Forelimb muscle (tissue), 1 donor: ENCODE data around the gene WIPI1. TPM values are rescaled to one million over a fixed set of nuclear protein-coding genes. Genes with fewer than 3 reads are reported as not detected.
"Not testable (repeated sequence)": the region's sequence is repeated elsewhere in the genome, so short reads cannot be mapped to it uniquely, and the experiment has no call there.

Source experiments
- DNase-seq: peaks from one replicate; pipeline ENCODE4 v3.0.0-alpha.2; 2013; ENCODE audit warnings: low read depth
- polyA plus RNA-seq: library from polyadenylated mRNA; unstranded; fragments of 120-200 nt; gene quantifications from one replicate; pipeline ENCODE4 v1.2.1, GENCODE V29; 2013; ENCODE audit not compliant: insufficient read length

Gene WIPI1
- polyA plus RNA-seq, 1 donor, result 39.9 TPM

DNA sequence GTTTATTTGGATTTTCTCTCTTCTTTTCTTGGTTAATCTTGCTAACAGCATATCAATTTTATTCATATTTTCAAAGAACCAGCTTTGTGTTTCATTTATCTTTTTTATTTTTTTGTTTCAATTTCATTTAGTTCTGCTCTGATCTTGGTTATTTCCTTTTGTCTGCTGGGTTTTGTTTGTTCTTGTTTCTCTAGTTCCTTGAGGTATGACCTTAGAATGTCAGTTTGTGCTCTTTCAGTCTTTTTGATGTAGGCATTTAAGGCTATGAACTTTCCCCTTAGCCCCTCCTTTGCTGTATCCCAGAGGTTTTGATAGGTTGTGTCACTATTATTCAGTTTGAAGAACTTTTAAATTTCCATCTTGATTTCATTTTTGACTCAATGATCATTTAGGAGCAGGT, 42.4 kb downstream of the WIPI1 start:
- not testable (repeated sequence) for DNase-seq

DNA sequence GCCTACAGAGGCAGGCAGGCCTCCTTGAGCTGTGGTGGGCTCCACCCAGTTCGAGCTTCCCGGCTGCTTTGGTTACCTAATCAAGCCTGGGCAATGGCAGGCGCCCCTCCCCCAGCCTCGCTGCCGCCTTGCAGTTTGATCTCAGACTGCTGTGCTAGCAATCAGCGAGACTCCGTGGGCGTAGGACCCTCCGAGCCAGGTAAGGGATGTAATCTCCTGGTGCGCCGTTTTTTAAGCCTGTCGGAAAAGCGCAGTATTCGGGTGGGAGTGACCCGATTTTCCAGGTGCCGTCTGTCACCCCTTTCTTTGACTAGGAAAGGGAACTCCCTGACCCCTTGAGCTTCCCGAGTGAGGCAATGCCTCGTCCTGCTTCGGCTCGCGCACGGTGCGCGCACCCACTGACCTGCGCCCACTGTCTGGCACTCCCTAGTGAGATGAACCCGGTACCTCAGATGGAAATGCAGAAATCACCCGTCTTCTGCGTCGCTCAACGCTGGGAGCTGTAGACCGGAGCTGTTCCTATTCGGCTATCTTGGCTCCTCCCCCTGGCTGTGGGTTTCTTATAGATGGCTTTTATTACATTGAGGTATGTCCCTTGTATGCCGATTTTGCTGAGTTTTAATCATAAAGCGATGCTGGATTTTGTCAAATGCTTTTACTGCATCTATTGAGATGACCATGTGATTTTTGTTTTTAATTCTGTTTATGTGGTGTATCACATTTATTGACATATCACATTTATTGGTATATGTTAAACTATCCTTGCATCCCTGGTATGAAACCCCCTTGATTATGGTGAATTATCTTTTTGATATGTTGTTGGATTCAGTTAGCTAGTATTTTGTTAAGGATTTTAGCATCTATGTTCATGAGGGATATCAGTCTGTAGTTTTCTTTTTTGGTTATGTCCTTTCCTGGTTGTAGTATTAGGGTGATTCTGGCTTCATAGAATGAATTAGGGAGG, 43.4 kb downstream of the WIPI1 start:
- DNase-seq, result not testable (repeated sequence)

DNA sequence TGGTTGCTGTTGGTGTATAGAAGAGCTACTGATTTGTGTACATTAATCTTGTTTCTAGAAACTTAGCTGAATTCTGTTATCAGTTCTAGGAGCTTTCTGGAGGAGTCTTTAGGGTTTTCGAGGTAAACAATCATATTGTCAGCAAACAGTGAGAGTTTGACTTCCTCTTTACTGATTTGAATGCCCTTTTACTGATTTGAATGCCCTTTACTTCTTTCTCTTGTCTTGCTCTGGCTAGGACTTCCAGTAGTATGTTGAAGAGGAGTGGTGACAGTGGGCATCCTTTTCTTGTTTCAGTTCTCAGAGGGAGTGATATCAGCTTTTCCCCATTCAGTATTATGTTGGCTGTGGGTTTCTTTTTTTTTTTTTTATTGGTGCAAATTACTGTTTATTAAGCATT, 49.6 kb downstream of the WIPI1 start:
- not testable (repeated sequence) for DNase-seq

DNA sequence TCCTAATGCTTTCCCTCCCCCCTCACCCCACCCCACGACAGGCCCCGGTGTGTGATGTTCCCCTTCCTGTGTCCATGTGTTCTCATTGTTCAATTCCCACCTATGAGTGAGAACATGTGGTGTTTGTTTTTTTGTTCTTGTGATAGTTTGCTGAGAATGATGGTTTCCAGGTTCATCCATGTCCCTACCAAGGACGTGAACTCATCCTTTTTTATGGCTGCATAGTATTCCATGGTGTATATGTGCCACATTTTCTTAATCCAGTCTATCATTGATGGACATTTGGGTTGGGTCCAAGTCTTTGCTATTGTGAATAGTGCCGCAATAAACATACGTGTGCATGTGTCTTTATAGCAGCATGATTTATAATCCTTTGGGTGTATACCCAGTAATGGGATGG, 53.5 kb downstream of the WIPI1 start:
- not testable (repeated sequence) for DNase-seq

DNA sequence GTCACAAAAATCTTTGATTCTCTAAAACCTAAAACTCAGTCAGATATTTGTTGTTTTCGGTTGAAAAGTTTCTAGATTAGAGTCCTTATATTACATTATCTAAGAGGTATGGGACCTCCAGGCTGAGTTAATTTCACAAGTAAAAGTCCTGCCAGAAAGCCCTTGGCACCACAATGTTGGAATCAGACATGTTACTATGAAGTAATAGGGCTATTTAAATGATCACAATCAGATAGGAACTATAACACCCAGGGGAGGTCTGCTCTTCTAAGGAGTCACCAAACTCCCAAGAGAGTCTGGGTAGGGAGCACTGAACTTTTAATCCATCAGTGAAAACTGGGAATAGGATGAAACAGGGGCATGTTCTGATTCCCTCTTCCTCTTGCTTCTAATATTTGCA, 54.2 kb downstream of the WIPI1 start:
- DNase-seq, result no peak

DNA sequence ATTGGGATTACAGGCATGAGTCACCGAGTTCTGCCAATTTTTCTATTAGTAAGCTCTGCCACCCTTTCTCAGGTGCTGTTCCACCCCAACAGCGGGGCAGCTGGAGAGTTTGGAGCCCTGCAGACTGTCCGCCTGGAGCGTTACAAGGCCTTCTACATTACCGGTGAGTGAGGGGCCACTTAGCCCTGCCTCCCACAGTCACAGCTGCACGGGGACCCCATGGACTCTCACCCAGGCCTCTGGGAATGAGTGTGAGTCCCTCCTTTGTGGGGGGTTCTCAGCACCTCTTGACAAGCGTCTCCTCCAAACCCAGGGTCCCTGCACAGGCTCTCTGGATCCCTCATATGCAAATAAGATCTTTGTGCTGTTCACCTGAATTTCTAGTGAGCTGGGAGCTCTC, 56.0 kb downstream of the WIPI1 start:
- DNase-seq, result no peak

DNA sequence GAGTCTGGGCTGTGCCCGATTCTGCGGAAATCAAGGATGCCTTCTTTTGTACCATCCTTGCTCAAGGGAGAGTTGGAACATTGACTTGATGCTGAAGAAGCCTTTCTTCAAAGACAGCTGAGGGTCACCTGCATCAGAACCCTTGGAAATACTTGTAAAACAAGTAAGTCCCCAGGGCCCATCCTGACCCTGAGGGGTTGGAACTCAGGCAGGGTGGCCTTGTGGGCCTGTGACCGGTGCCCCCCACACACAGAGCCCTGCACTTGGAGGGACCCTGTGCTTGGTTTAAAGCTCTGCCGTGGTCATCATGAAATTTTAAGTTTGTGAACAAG, 56.9 kb downstream of the WIPI1 start:
- no peak for DNase-seq

DNA sequence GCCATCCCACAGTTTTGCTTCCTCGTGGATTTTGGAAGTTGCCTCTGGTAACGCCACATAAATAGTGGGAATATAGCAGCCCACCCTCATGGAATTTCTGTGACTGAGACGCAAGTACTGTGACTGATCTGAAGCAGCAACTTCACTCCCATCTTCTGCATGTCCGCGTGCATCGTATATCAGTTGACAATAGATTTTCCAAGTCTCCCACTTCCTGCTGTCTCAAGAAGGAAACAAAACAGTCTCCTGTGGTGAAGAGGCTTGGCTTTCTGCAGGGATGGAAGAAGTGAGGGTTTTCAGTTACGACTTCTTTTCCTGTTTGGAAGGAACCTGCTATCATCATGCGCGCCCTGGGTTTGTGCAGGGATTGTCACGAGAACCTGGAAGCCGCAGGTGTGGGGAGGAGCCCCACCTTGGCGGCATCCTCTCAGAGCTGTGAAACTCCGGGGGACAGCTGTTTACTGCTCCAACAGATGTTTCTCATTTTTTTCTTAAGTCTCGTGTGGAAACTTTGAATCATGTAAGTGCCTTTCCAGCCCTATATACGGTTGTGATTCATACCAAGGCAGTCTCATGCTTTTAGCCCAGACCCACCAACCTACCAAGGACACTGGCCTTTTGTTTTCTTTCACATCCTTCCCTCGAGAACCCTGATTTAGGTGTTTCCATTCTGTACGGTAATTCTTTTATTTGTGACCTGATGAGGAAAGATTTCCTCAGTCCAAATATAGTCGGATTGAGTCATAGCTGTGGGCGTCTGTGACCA, 57.5 kb downstream of the WIPI1 start:
- DNase-seq, result peak; percentile 52

DNA sequence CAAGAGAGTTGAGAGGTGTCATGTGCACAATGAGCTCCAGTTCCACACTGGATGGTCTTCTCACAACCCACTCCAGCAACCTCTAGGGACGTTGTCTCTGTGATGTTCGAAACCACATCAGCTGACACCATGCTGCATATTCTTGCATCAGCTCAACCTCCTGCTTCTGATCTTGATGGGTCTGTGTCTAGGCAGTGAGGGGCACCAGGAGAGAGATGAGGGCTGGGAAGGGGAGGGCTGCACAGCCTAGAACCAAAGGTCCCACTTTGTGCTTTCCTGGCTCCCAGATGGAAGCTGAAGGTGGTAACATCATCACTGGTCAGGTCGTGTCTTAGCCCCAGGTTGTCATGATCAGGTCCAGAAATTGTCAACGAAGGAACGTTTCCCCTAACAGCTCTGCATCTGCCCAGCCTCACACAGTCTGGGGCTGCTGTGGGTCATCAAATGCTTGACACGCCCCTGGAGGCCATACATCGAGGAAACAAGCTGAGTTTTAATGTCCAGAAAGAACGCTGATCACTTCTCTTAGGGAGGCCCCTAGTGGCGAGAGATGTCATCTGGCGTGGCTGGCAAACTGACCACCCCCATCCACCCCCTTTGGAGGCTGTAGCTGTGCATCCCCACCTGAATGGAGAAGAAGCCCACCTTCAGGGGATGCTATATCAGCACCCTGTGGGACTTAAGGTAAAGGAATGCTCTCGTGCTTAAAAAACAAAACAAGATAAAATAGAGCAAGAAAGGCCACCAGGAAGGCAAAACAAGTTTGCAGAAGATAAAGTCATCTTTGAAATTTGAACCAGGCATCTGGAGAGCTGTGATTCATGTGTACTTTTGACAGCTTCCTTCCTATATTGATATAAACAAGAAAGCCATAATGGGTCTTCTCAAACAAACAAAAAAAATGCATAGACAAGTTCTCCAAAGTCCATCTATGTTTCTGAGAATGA, 58.3 kb downstream of the WIPI1 start:
- DNase-seq, result no peak

DNA sequence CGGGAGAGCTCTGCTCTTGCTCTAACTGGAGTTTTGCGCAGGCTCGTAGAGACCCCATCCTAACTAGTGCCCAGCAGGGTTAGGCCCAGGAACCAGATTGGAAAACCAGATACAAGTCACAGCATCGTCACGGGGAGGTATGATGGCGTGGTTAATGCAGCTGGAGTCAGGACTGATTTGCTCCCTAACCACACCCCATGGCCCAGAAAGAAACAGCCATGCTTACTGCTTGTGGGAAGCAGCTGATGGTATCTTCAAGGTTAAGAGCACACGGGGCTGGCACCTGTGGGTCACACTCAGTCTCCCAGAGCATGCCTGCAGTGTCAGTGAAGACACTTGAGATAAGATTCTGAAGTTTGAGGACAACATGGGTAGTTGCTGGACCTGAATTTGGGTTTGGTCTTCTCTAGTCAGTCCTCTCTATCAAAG, 60.2 kb downstream of the WIPI1 start:
- DNase-seq, result no peak

DNA sequence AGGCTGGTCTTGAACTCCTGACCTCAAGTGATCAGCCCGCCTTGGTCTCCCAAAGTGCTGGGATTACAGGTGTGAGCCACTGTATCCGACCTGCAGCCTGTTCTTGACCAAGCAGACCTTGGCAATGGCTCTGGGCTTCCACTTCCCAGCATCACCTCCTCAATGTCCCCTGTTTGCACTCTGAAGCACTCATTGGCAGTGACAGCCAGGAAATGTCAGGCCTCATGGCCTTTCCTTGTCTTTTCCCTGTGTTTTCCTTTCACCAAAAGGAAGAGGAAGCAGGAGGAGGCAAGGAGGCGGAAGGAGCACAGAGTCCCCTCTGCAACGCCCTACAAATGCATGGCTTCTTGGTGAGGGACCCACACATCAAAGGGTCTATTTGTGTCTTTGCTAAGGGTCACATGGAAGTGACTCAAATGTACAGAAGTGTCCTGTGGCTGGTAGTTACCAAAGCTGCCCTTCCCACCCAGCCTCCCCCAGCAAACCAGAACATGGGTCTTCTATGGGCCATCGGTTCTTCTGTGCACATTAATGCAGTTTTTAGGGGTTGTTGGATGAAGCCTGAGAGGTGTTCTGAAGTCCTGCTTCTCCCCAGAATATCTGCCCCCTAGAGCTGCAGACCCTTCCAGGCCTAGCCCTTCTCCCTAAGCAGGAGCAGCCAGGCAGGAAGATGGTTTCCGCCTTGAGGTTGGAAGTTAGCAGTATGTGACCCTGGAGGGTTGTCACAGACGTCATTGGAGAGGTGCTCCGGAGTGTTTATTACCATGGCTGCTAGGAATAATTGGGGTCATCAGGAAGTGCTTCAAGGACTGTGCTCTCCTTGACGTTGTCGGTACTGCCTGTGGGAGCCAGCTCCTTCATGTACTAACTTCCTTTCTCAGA, 60.8 kb downstream of the WIPI1 start:
- no peak for DNase-seq

DNA sequence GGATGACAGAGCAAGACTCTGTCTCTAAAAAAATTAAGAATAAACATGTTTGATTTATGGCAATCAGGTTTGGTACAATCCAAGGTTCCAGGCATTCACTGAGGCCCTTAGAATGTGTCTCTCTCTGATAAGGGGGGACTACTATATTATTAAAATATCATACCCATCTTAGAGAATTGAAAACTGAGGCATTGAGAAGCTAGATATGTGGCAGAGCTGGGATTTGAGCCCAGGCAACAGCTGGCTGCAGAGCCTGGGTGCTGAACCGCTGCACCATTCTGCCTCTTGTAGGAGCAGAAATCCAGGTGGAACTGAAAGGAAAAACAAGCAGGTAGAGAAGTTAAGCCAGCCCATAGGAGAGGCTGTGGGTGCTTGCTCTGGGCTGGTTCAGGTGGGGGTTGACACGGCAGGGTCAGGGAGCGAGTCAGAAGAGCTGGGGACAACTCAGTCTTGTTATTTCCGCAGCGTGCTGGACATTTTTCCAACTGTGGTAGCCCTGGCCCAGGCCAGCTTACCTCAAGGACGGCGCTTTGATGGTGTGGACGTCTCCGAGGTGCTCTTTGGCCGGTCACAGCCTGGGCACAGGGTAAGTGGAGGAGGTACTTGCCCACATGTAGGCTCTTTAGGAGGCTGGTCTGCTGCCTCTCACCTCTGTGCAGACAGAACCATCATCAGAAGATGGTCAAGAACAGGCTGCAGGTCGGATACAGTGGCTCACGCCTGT, 62.5 kb downstream of the WIPI1 start:
- DNase-seq, result no peak

DNA sequence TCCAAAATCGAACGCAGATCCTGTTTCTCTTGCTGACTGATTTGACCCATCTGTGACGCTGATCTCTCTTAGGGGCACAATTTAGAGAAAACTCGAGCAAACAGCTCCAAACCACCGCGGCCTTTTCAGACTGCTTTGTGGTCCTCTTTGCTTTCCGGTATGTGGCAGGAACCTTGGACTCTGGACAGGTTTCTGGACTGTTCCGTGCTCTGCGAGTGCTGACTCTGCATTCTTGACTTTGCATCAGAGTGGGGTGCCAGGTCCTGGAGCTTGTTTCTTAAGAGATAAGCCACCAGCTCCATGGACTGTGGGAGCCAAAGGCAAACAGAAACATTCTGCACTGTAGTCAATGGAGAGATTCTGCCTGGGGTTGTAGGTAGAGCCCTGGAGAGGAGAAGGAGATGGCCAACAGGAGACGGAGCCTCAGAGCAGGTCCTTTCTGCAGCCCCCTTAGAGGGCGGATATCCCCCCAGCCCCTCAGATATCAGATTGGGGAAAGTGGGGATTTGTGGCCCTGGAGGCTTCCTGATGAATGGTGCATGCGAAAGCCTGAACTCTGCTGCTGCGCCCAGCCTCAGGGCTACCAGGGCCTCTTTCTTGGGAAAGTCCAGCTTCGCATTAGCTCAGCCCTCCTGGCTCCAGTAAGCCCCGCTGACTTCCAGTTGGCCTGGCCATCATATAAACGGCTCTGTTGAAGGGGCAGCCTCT, 65.6 kb downstream of the WIPI1 start:
- no peak for DNase-seq

DNA sequence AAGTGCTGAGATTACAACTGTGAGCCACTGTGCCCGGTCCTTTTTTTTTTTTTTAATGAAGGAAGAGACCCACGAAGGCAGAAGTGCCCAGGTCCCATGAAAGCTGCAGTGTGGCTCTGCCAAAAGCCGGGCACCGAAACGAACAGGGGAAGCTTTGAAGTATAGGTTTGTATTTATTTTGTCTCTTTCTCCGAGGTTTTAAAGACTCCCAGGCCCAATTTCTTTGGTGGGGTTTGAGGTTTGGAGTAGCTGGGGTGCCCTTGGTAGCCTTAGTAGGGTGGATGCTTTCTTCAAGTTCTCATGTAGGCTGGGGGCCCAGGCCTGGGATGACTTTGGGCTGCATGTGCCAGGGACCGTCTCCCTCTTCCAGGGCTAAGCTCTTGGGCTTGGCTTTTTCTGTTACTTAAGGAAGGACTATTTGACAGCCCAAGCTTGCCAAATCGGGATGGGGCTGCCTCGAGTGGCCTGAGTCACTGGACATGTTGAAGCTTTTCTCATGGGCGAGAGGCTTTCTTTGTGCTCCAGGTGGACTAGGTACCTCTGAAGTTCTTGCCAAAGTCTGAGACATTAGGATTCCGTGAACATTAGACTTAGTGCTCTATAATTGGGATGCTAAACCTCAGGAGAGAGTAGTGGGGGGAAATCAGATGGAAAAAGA, 66.3 kb downstream of the WIPI1 start:
- DNase-seq, result no peak

DNA sequence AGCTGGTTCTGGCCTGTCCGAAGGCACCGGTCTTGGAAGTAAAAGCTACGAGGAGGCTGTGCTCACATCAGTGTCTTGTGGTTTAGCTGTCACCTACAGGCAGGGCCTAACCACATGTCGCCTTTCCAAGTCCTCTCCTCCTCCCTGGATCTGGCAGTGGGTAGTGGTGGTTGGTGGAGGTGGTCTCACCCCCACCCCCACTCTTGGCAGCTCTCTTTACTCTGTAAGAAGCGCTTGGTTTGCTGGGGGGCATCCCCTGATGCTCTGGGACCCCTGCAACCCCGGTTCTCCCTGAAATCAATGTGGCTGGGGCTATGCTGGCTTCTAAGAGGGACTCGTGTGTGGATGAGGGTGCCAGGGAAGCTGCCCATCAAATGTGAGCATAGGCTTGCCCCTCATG, 68.3 kb downstream of the WIPI1 start:
- no peak for DNase-seq

DNA sequence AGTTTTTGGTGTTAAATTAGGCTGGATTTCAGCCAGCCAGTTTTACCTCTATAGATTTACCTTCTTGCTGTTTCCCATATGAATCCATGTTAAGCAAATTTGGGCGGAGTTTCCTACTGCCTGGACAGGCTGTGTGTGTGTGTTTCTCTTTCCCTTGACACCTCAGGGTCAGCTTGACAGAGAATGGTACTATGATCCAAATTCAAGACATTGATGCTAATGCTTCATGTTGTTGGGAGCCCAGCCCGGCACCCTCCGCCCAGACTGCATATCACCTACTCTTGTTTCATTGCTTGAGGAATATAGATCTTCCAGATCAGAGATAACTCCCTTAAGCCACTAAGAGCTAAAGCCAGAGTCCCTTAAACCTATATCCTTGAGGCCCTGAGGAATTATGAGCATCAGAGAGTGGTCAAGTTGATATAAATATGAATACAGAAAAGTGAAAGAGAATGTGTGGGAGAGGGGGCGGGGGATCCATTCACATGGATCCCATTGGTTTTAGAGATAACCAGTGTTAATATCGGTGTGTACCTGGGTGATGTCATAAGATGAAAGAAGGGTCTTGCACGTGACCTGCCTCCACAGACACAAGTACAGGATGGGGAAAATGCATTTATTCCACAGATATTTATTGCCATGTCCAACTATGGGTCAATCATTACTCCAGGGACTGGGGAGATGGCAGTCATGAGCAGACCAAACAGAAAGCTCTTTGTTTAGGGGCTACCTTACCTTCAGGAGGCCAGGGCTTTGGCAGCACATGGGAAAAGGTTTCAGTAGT, 69.7 kb downstream of the WIPI1 start:
- DNase-seq, result no peak

DNA sequence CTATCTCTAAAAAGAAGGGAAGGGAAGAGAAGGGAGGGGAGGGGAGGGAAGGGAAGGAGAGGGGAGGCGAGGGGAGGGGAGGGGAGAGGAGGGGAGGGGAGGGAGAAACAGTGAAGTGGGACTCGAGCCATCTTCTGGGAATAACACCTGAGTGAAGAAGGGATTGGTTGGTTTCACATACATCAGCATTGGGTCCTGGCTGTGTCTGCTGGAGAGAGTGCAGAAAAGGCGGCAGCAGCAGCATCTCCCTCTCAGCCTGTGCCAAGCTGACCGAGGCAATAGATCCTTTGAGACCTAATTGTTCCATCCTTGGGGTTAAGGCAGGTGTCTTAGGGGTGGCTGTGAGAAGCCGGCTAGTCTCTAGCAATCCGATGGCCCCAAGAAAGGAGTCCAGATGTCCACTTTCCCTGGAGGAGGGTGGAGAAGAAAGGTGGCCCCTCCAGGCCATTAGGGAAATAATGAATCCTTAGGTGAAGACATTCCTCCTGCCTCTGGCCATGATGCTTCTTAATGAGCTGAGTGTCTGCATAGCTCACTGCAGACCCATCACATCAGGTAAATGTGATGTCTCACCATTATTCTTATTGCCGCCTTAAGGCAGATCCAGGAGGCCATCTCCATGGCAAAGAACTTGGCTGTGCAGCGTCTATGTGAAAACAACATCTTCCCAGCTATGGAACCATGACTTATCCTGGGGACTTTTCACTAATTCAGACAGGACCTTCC, 71.6 kb downstream of the WIPI1 start:
- no peak for DNase-seq
